Activated CD8-positive, alpha-beta memory T cell treated with anti-CD3 and anti-CD28 coated beads, Interleukin-2, amount 50 U/mL, for 4 hours (primary cell): Measurements from ENCODE around the gene CXCL12.
A peak's percentile ranks its signal among the peaks of the same experiment; 100 is the strongest.

Source experiments
- DNase-seq: peaks from one replicate; pipeline ENCODE4 v3.0.0-alpha.2; 2020

Gene CXCL12

GRCh38 chr10:44399659-44400451 lies 15.0 kb upstream of the CXCL12 start:
- DNase-seq: no peak

GRCh38 chr10:44398747-44399658 lies 14.1 kb upstream of the CXCL12 start:
- DNase-seq: no peak

- no peak for DNase-seq
These were observed 13.4 kb upstream of the CXCL12 start for GRCh38 chr10:44398271-44398670.

- no peak for DNase-seq
These were observed 12.8 kb upstream of the CXCL12 start for GRCh38 chr10:44397476-44398225.

- no peak for DNase-seq
These were observed 11.8 kb upstream of the CXCL12 start for GRCh38 chr10:44396671-44397191.

GRCh38 chr10:44395902-44396670 lies 11.2 kb upstream of the CXCL12 start:
- DNase-seq: no peak

GRCh38 chr10:44395396-44395795 lies 10.5 kb upstream of the CXCL12 start:
- DNase-seq: no peak

- no peak for DNase-seq
These were observed 9.9 kb upstream of the CXCL12 start for GRCh38 chr10:44394696-44395381.

- no peak for DNase-seq
These were observed 9.1 kb upstream of the CXCL12 start for GRCh38 chr10:44393834-44394547.

- DNase-seq: no peak
These were observed 8.2 kb upstream of the CXCL12 start for GRCh38 chr10:44393051-44393630.

- no peak for DNase-seq
These were observed 7.5 kb upstream of the CXCL12 start for GRCh38 chr10:44392420-44392819.

- DNase-seq: no peak
These were observed 7.1 kb upstream of the CXCL12 start for GRCh38 chr10:44391981-44392380.

- DNase-seq: no peak
These were observed 5.7 kb upstream of the CXCL12 start for GRCh38 chr10:44390585-44391072.

GRCh38 chr10:44389556-44389955 lies 4.7 kb upstream of the CXCL12 start:
- no peak for DNase-seq

- DNase-seq: no peak
These were observed 4.3 kb upstream of the CXCL12 start for GRCh38 chr10:44389150-44389549.

- no peak for DNase-seq
These were observed 3.7 kb upstream of the CXCL12 start for GRCh38 chr10:44388641-44389040.

GRCh38 chr10:44387853-44388251 lies 3.0 kb upstream of the CXCL12 start:
- no peak for DNase-seq

GRCh38 chr10:44386546-44387052 lies 1.7 kb upstream of the CXCL12 start:
- peak; percentile 24 for DNase-seq

GRCh38 chr10:44385696-44386441 lies 972 bp upstream of the CXCL12 start:
- no peak for DNase-seq
